ENCODE measurements around the gene APP. TPM values are rescaled to one million over a fixed set of nuclear protein-coding genes. Genes with fewer than 3 reads are reported as not detected.

APP gene
- total RNA-seq, 2 experiments from 2014 or later: 0.55 TPM; not detected in 1

DNA sequence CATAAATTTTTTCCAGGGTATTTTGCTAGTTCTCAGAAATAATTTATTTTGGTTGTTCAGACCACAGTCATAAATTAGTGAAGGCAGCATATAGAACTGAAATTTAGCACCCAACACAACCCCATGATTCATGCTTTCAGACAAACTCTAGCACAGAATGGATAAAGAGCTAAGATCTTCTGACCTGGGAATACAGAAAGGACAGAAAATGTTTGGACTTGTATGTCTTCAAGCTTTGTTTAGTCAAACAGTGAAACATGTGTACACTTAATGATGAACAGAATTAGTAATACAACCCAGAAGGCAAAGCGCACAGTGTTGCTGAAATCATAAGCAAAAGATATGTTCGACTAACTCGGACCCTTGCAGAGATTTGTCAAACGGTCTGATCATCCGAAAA is 205.6 kb downstream of the APP start:
- BruUV-seq (replicated peaks): no TSS peak
- CTCF ChIA-PET (ENCODE audit: unreplicated experiment): no interaction called here

DNA sequence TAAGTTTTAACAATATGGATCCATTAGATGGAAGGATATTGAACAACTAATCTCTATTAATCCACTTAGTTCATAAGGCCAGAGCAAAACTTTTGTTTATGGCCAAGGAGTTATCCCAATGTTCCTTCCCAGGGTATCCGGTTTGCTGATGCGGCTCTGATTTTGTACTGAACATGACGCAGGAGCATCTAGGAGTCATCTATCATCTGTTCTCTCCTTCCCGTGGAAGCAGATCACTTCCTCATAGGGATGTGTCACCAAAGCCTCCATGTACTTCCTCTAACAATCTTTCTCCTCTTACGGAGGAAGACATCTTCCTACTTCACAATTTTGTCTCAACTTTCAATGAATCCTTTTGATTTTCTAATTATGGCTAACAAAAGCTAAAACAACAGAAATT is 206.6 kb downstream of the APP start:
- H3K4me3 ChIP-seq (ENCODE audit: low read depth, low read length, poor library complexity, severe bottlenecking): no peak overlapping the region
- H3K79me2 ChIP-seq (ENCODE audit: insufficient read depth, low read depth, low read length): no peaks in the 10 kb centered on the region
- no TSS peak for BruUV-seq (replicated peaks)
- ChIA-PET CTCF (ENCODE audit: unreplicated experiment) (no interaction called here), POLR2A (interaction anchor here (0.9 kb wide), 1 partner anchor 9 kb away, joined by 6 read pairs; no protein-coding TSS in a partner anchor)
- TF ChIP-seq CTCF (conservative IDR thresholded peaks at IDR 0.05; ENCODE audit: low read length): no peak
- no peak for TF ChIP-seq EZH2phosphoT487 (IDR thresholded peaks at IDR 0.05; ENCODE audit: borderline replicate concordance, low read depth, low read length)
- H3K4me2 ChIP-seq (ENCODE audit: low read length): no peak overlapping the region
- intact Hi-C loops (cut with micrococcal nuclease; ENCODE audit: unreplicated experiment): no loop called here
- no peaks in the 10 kb centered on the region for H3K36me3 ChIP-seq (ENCODE audit: insufficient read depth, low read length)
- H3K9me3 ChIP-seq (ENCODE audit: low read length): peaks cover 5% of the 10 kb centered on the region; the same call in 1 of the 2 replicates
- H3K9me2 ChIP-seq (ENCODE audit: insufficient read depth, low read length): no peaks in the 10 kb centered on the region
- H4K20me1 ChIP-seq (ENCODE audit: insufficient read depth, low read length): no peaks in the 10 kb centered on the region
- no peak overlapping the region for H2AFZ ChIP-seq (ENCODE audit: low read length)
- no peak overlapping the region for H3K27ac ChIP-seq (ENCODE audit: low read depth, low read length, poor library complexity, severe bottlenecking)
- no peak for DNase-seq (ENCODE audit: low spot score)
- H3K4me1 ChIP-seq (ENCODE audit: insufficient read depth, low read length, poor library complexity, severe bottlenecking): peaks cover 34% of the 10 kb centered on the region

More for the DNA sequence above, 205.6 kb downstream of the APP start:
- Histone ChIP-seq H3K4me3 (ENCODE audit: low read depth, low read length, poor library complexity, severe bottlenecking) (no peak overlapping the region), H3K4me2 (ENCODE audit: low read length) (no peak overlapping the region), H3K79me2 (ENCODE audit: insufficient read depth, low read depth, low read length) (no peaks in the 10 kb centered on the region), H3K9me3 (ENCODE audit: low read length) (peaks cover 5% of the 10 kb centered on the region; the same call in 1 of the 2 replicates), H3K4me1 (ENCODE audit: insufficient read depth, low read length, poor library complexity, severe bottlenecking) (peaks cover 34% of the 10 kb centered on the region), H2AFZ (ENCODE audit: low read length) (no peak overlapping the region), H3K36me3 (ENCODE audit: insufficient read depth, low read length) (no peaks in the 10 kb centered on the region), H3K9me2 (ENCODE audit: insufficient read depth, low read length) (no peaks in the 10 kb centered on the region), H3K27ac (ENCODE audit: low read depth, low read length, poor library complexity, severe bottlenecking) (no peak overlapping the region), H4K20me1 (ENCODE audit: insufficient read depth, low read length) (no peaks in the 10 kb centered on the region)
- no peak for DNase-seq (ENCODE audit: low spot score)
- no peak for TF ChIP-seq EZH2phosphoT487 (IDR thresholded peaks at IDR 0.05; ENCODE audit: borderline replicate concordance, low read depth, low read length)
- TF ChIP-seq CTCF (conservative IDR thresholded peaks at IDR 0.05; ENCODE audit: low read length): no peak
- POLR2A ChIA-PET: interaction anchor here (0.7 kb wide), 1 partner anchor 147 kb away, joined by 4 read pairs; no protein-coding TSS in a partner anchor
- intact Hi-C loops (cut with micrococcal nuclease; ENCODE audit: unreplicated experiment): loop anchor here (5.0 kb wide), 1 partner anchor 358 kb away; the partner anchor contains the start of gene MRPL39

DNA sequence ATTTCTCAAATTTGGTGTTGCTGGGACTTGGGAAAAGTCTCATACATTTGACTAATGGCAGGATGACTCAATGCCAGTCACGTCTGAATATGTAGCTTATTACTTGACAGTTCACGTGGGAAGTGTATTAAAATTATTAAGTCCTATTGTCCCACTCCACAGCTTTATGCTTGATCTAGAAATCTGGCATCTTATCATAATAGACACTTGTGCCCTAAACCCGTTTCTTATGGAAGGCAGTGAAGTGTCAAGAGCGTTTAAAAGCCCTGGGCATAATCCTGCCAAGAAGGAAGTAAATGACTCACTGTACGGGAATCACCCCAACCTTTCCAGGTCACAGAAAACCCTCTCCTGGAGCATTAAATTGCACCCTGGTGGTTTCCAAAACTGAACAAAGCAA is 207.4 kb downstream of the APP start:
- no peak for DNase-seq (ENCODE audit: low spot score)
- Histone ChIP-seq H3K36me3 (ENCODE audit: insufficient read depth, low read length) (no peaks in the 10 kb centered on the region), H3K9me2 (ENCODE audit: insufficient read depth, low read length) (no peaks in the 10 kb centered on the region; the same call in 1 of the 2 replicates), H3K4me1 (ENCODE audit: insufficient read depth, low read length, poor library complexity, severe bottlenecking) (peaks cover 30% of the 10 kb centered on the region), H3K4me2 (ENCODE audit: low read length) (no peak overlapping the region), H3K27ac (ENCODE audit: low read depth, low read length, poor library complexity, severe bottlenecking) (no peak overlapping the region), H3K4me3 (ENCODE audit: low read depth, low read length, poor library complexity, severe bottlenecking) (no peak overlapping the region), H4K20me1 (ENCODE audit: insufficient read depth, low read length) (no peaks in the 10 kb centered on the region), H2AFZ (ENCODE audit: low read length) (no peak overlapping the region), H3K79me2 (ENCODE audit: insufficient read depth, low read depth, low read length) (no peaks in the 10 kb centered on the region), H3K9me3 (ENCODE audit: low read length) (no peaks in the 10 kb centered on the region)
- TF ChIP-seq CTCF (conservative IDR thresholded peaks at IDR 0.05; ENCODE audit: low read length): no peak
- TF ChIP-seq EZH2phosphoT487 (IDR thresholded peaks at IDR 0.05; ENCODE audit: borderline replicate concordance, low read depth, low read length): no peak
- POLR2A ChIA-PET: interaction anchor here (1.1 kb wide), 1 partner anchor 13 kb away, joined by 4 read pairs; no protein-coding TSS in a partner anchor
- no TSS peak for BruUV-seq (replicated peaks)
- intact Hi-C loops (cut with micrococcal nuclease; ENCODE audit: unreplicated experiment): no loop called here
- CTCF ChIA-PET (ENCODE audit: unreplicated experiment): no interaction called here
